IPS-20b (cell line): Measurements from ENCODE around the gene KIAA1210.

Experiments
- H3K27ac ChIP-seq: one replicate; pipeline ENCODE4 v1.5.1; 2013; ENCODE audit warnings: low read length
- H3K27me3 ChIP-seq: 2 replicates; pipeline ENCODE4 v1.6.1; 2013; ENCODE audit warnings: mild to moderate bottlenecking, low read length, inconsistent platforms; ENCODE audit not compliant: insufficient read depth
- H3K36me3 ChIP-seq: 2 replicates; pipeline ENCODE4 v1.6.1; 2013; ENCODE audit warnings: low read depth, mild to moderate bottlenecking, inconsistent platforms, low read length, moderate library complexity; ENCODE audit not compliant: insufficient read depth
- H3K4me1 ChIP-seq: 2 replicates; pipeline ENCODE4 v1.6.1; 2013; ENCODE audit warnings: mild to moderate bottlenecking, control low read depth, inconsistent platforms, low read length, moderate library complexity; ENCODE audit not compliant: insufficient read depth
- H3K4me3 ChIP-seq: 2 replicates; pipeline ENCODE4 v1.5.1; 2013; ENCODE audit warnings: mild to moderate bottlenecking, low read length, inconsistent platforms
- H3K9ac ChIP-seq: 2 replicates; pipeline ENCODE4 v1.6.1; 2013; ENCODE audit warnings: low read depth, mild to moderate bottlenecking, inconsistent platforms, low read length, moderate library complexity
- H3K9me3 ChIP-seq: 2 replicates; pipeline ENCODE4 v1.6.1; 2013; ENCODE audit warnings: mild to moderate bottlenecking, low read depth, low read length, inconsistent platforms; ENCODE audit not compliant: insufficient read depth

The KIAA1210 gene

GRCh38 chrX:119132961-119133360 lies 5.3 kb upstream of the KIAA1210 start:
- H3K36me3 ChIP-seq: no peaks in the 10 kb centered on the region
- no peak overlapping the region for H3K9ac ChIP-seq
- H3K4me3 ChIP-seq: no peak overlapping the region
- no peaks in the 10 kb centered on the region for H3K4me1 ChIP-seq
- no peak overlapping the region for H3K27ac ChIP-seq
- no peaks in the 10 kb centered on the region for H3K27me3 ChIP-seq
- H3K9me3 ChIP-seq: no peaks in the 10 kb centered on the region

DNA sequence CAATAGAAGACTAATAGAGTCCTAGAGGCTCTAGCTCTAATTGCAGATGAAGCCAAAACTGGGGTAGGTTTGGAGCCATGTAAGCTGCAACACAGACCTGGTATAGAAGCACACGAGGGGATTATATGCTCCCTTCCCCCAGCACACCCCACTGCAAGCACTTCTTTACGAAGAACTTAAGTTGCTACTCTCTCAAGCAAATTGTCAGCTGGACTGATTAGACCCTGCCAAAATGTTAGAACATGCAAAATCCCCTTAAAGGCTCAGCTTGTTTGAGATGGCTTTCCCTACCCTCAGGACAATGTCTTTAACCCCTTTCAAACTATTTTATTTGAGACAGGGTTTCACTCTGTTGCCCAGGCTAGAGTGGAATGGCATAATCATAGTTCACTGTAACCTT lies 4.7 kb upstream of the KIAA1210 start:
- Histone ChIP-seq H3K9me3 (no peaks in the 10 kb centered on the region), H3K27me3 (no peaks in the 10 kb centered on the region), H3K4me3 (no peak overlapping the region), H3K4me1 (no peaks in the 10 kb centered on the region), H3K27ac (no peak overlapping the region), H3K36me3 (no peaks in the 10 kb centered on the region), H3K9ac (no peak overlapping the region)

GRCh38 chrX:119130911-119131310 lies 3.3 kb upstream of the KIAA1210 start:
- H3K4me3 ChIP-seq: no peak overlapping the region
- no peak overlapping the region for H3K9ac ChIP-seq
- H3K4me1 ChIP-seq: no peaks in the 10 kb centered on the region
- H3K27ac ChIP-seq: no peak overlapping the region
- no peaks in the 10 kb centered on the region for H3K27me3 ChIP-seq
- no peaks in the 10 kb centered on the region for H3K9me3 ChIP-seq
- H3K36me3 ChIP-seq: no peaks in the 10 kb centered on the region

GRCh38 chrX:119121341-119121740 lies 6.3 kb downstream of the KIAA1210 start:
- H3K4me1 ChIP-seq: no peaks in the 10 kb centered on the region
- H3K27ac ChIP-seq: no peak overlapping the region
- no peak overlapping the region for H3K9ac ChIP-seq

DNA sequence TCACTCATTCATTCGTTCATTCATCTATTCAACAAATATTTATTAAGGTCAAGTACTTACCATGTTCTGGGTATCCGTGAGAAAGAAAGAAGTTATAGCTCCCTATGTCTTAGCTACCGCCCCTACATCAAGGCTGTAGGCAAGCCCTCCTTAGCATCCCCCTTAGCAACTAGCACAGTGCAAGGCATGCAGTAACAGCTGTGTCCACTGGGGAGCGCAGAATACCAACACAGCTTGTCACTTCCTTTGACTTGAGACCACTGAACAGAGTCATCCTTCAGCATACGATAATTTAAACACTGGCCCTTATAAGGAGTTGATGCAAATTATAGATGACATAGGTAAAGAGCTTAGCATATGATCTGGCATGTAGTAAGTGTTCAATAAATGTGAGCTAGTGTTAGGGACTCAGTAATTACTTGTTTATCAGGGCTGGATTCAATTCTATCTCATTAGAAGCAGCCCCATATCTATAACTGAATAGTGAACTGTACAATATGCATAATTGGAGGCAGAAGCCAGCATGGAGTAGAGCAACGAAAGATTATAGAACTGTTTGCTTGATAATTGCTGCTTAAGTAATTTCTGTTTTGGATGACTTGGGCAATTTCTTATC lies 8.7 kb downstream of the KIAA1210 start:
- H3K27ac ChIP-seq: no peak overlapping the region
- H3K4me3 ChIP-seq: no peak overlapping the region
- H3K9ac ChIP-seq: no peak overlapping the region
- H3K4me1 ChIP-seq: no peaks in the 10 kb centered on the region
- no peaks in the 10 kb centered on the region for H3K27me3 ChIP-seq
- H3K9me3 ChIP-seq: no peaks in the 10 kb centered on the region
- no peaks in the 10 kb centered on the region for H3K36me3 ChIP-seq

More at GRCh38 chrX:119121341-119121740, 6.3 kb downstream of the KIAA1210 start:
- Histone ChIP-seq H3K9me3 (no peaks in the 10 kb centered on the region), H3K27me3 (no peaks in the 10 kb centered on the region), H3K36me3 (no peaks in the 10 kb centered on the region), H3K4me3 (no peak overlapping the region)

- H3K9ac ChIP-seq: no peak overlapping the region
- no peaks in the 10 kb centered on the region for H3K27me3 ChIP-seq
- no peak overlapping the region for H3K4me3 ChIP-seq
- H3K9me3 ChIP-seq: no peaks in the 10 kb centered on the region
- H3K4me1 ChIP-seq: no peaks in the 10 kb centered on the region
- no peaks in the 10 kb centered on the region for H3K36me3 ChIP-seq
- no peak overlapping the region for H3K27ac ChIP-seq
Measured at GRCh38 chrX:119107206-119107605, 20.4 kb downstream of the KIAA1210 start.

DNA sequence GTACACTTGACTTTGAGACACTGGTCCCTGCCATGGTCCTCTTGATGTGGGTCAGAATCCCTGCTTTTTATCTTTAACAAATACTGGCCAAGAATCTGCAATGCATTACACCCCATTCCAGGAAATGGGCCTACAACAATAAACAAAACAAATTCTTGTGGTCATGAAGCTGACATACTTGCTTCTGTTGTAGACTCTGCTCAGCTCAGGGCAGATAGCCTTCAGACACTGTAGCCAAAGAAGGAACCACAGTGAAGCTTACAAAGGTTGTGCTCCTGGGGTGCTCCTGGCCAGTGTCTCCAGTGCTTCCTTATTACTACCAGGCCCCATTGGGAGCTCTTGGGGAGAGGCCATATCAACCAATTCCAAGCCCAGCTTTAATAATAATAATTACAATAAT lies 21.8 kb downstream of the KIAA1210 start:
- Histone ChIP-seq H3K9me3 (no peaks in the 10 kb centered on the region), H3K4me1 (no peaks in the 10 kb centered on the region), H3K27me3 (no peaks in the 10 kb centered on the region), H3K9ac (no peak overlapping the region), H3K4me3 (no peak overlapping the region), H3K36me3 (no peaks in the 10 kb centered on the region), H3K27ac (no peak overlapping the region)

- Histone ChIP-seq H3K4me1 (no peaks in the 10 kb centered on the region), H3K27me3 (no peaks in the 10 kb centered on the region), H3K36me3 (no peaks in the 10 kb centered on the region), H3K27ac (no peak overlapping the region), H3K9ac (no peak overlapping the region), H3K9me3 (no peaks in the 10 kb centered on the region), H3K4me3 (no peak overlapping the region)
Measured at GRCh38 chrX:119101168-119101567, 26.4 kb downstream of the KIAA1210 start.

GRCh38 chrX:119095936-119096335 lies 31.7 kb downstream of the KIAA1210 start:
- Histone ChIP-seq H3K4me1 (no peaks in the 10 kb centered on the region; the same call in 1 of the 2 replicates), H3K27me3 (no peaks in the 10 kb centered on the region; the same call in 1 of the 2 replicates), H3K9ac (no peak overlapping the region), H3K9me3 (no peaks in the 10 kb centered on the region), H3K27ac (no peak overlapping the region), H3K36me3 (no peaks in the 10 kb centered on the region), H3K4me3 (no peak overlapping the region)

DNA sequence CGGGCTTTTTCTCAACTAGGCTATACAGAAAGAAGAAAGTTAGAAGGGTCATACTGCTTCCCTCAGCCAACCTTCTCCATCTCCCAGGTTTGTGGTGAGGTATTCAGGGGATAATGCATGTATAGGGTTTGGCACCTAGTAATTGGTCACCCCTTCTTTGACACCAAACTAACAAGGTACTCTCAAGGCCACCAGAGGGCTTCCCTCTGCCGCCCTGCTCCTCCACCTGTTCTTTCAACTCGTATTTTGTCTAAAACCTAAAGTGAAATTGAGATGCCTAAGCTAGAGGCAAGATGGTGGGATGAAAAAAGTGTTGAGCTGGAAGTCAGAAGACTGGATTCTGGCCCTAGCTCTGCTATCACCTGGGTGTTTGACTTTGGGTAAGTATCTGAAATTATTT lies 32.8 kb downstream of the KIAA1210 start:
- no peak overlapping the region for H3K27ac ChIP-seq
- no peaks in the 10 kb centered on the region for H3K36me3 ChIP-seq
- H3K4me3 ChIP-seq: no peak overlapping the region
- no peaks in the 10 kb centered on the region; the same call in 1 of the 2 replicates for H3K4me1 ChIP-seq
- no peak overlapping the region for H3K9ac ChIP-seq
- no peaks in the 10 kb centered on the region for H3K9me3 ChIP-seq
- H3K27me3 ChIP-seq: no peaks in the 10 kb centered on the region; the same call in 1 of the 2 replicates

GRCh38 chrX:119093991-119094735 lies 33.4 kb downstream of the KIAA1210 start:
- H3K9me3 ChIP-seq: no peaks in the 10 kb centered on the region
- no peak overlapping the region for H3K27ac ChIP-seq
- H3K9ac ChIP-seq: no peak overlapping the region

GRCh38 chrX:119090627-119091026 lies 37.0 kb downstream of the KIAA1210 start:
- H3K9ac ChIP-seq: no peak overlapping the region
- H3K4me1 ChIP-seq: no peaks in the 10 kb centered on the region; the same call in 1 of the 2 replicates
- no peak overlapping the region for H3K27ac ChIP-seq
- peaks cover 10% of the 10 kb centered on the region; the same call in 1 of the 2 replicates for H3K27me3 ChIP-seq
- H3K4me3 ChIP-seq: no peak overlapping the region
- no peaks in the 10 kb centered on the region for H3K36me3 ChIP-seq
- no peaks in the 10 kb centered on the region for H3K9me3 ChIP-seq

More at GRCh38 chrX:119093991-119094735, 33.4 kb downstream of the KIAA1210 start:
- no peak overlapping the region for H3K4me3 ChIP-seq
- no peaks in the 10 kb centered on the region; the same call in 1 of the 2 replicates for H3K4me1 ChIP-seq
- peaks cover 4% of the 10 kb centered on the region; the same call in 1 of the 2 replicates for H3K27me3 ChIP-seq
- no peaks in the 10 kb centered on the region for H3K36me3 ChIP-seq
